ENCODE measurements around the gene ZFYVE28. TPM values are rescaled to one million over a fixed set of nuclear protein-coding genes. Genes with fewer than 3 reads are reported as not detected.

The ZFYVE28 gene
- total and polyA plus RNA-seq, 10 of the 15 experiments (the other 5 are each of a cell fraction or from before 2014, with no cell fraction given) = 0.06 to 1.9 (median 0.22) TPM; not detected in 1

- DNase-seq (ENCODE audit: low read depth, low spot score) (no peak), FAIRE-seq (no peak), ATAC-seq (no peak)
- Histone ChIP-seq H3K4me2 (ENCODE audit: control insufficient read depth, insufficient read depth) (no peak overlapping the region), H3K27ac (ENCODE audit: control insufficient read depth, insufficient read depth) (no peak overlapping the region), H3K27me3 (replicated peaks in 1 of 2; ENCODE audit: control insufficient read depth in 2 of 2, insufficient read depth in 2 of 2, low read length in 1 of 2) (peaks cover 0 to 3% of the 10 kb centered on the region in 2 experiments; a peak in 2 of 4 replicates), H4K20me1 (ENCODE audit: control insufficient read depth, insufficient read depth) (no peaks in the 10 kb centered on the region), H3K4me3 (no peak overlapping the region), H2AFZ (ENCODE audit: control insufficient read depth, low read depth, low read length) (no peak overlapping the region), H3K4me1 (ENCODE audit: control insufficient read depth, insufficient read depth, low read length) (no peaks in the 10 kb centered on the region), H3K36me3 (ENCODE audit: control insufficient read depth in 2 of 2, insufficient read depth in 2 of 2, low read length in 1 of 2) (no peaks in the 10 kb centered on the region), H3K9ac (ENCODE audit: control insufficient read depth, insufficient read depth, low read length) (no peak overlapping the region), H3K79me2 (ENCODE audit: control insufficient read depth, insufficient read depth, low read length) (no peaks in the 10 kb centered on the region), H3K9me3 (replicated peaks; ENCODE audit: control insufficient read depth, insufficient read depth, low read length) (no peaks in the 10 kb centered on the region)
- ChIA-PET POLR2A (no interaction called here), CTCF (no interaction called here), RAD21 (ENCODE audit: unreplicated experiment) (no interaction called here), SMC1A (ENCODE audit: uncharacterized antibody, unreplicated experiment) (no interaction called here)
- in situ Hi-C loops (cut with MboI) (no loop called here), intact Hi-C loops (cut with micrococcal nuclease; ENCODE audit: unreplicated experiment) (no loop called here)
- BruUV-seq (replicated peaks) = no TSS peak
- 62% methylated on average over 12 of the region's 12 CpGs for WGBS (ENCODE audit: insufficient coverage, insufficient replicate concordance, low lambda C conversion rate, missing lambda C conversion rate)
- TF ChIP-seq CREM (IDR thresholded peaks at IDR 0.05; ENCODE audit: low read depth) (no peak), CREB1 (IDR thresholded peaks at IDR 0.05; ENCODE audit: low read depth) (no peak), RUNX3 (IDR thresholded peaks at IDR 0.05; ENCODE audit: low read length) (no peak), BCLAF1 (IDR thresholded peaks at IDR 0.05) (no peak), MEF2B (IDR thresholded peaks at IDR 0.05; ENCODE audit: partially characterized antibody, poor library complexity, severe bottlenecking) (no peak), FOXM1 (IDR thresholded peaks at IDR 0.05; ENCODE audit: low read depth, low read length) (no peak), ZZZ3 (IDR thresholded peaks at IDR 0.05; ENCODE audit: control insufficient read depth, insufficient read length, low read depth) (no peak), STAT1 (conservative IDR thresholded peaks at IDR 0.05) (no peak), REST (IDR thresholded peaks at IDR 0.05; ENCODE audit: low read depth, low read length) (no peak), RAD21 (IDR thresholded peaks at IDR 0.05; ENCODE audit: insufficient read depth, low read depth, low read length) (no peak), PKNOX1 (IDR thresholded peaks at IDR 0.05) (no peak), YY1 (IDR thresholded peaks at IDR 0.05; ENCODE audit: low read depth, low read length) (no peak), MEF2A (IDR thresholded peaks at IDR 0.05; ENCODE audit: insufficient read depth, low read depth, low read length) (no peak), TBL1XR1 (IDR thresholded peaks at IDR 0.05; ENCODE audit: low read depth, low read length) (no peak), RCOR1 (conservative IDR thresholded peaks at IDR 0.05; ENCODE audit: low read depth, low read length) (no peak), TCF3 (IDR thresholded peaks at IDR 0.05; ENCODE audit: borderline replicate concordance, insufficient read depth, low read depth, low read length) (no peak), PAX8 (IDR thresholded peaks at IDR 0.05) (no peak), IRF5 (IDR thresholded peaks at IDR 0.05; ENCODE audit: borderline replicate concordance) (no peak)
Observed at GRCh38 chr4:2318476-2318875, 100.0 kb downstream of the ZFYVE28 start.

Measured in GM12878 (cell line).